Cardiac muscle cell (in vitro differentiated cells and primary cell): ENCODE data around the gene CNOT9. TPM values are rescaled to one million over a fixed set of nuclear protein-coding genes. Genes with fewer than 3 reads are reported as not detected.

Experiments
- DNase-seq, 2 donors: peaks; one replicate each; pipeline versions ENCODE4 v3.0.0 to v3.0.0-alpha.2; 2010 to 2017; ENCODE audit warnings: low read depth in 1 of 2, low spot score in 1 of 2
- H3K27ac ChIP-seq: fragments of 200-600 bp; sonication (generic); 2 replicates; pipeline ENCODE4 v1.5.1; 2016
- H3K27me3 ChIP-seq: fragments of 200-600 bp; sonication (generic); 2 replicates; pipeline ENCODE4 v1.6.0; 2016; ENCODE audit warnings: control low read depth
- H3K36me3 ChIP-seq: fragments of 200-600 bp; sonication (generic); 2 replicates; pipeline ENCODE4 v1.5.1; 2016; ENCODE audit warnings: control low read depth
- H3K4me1 ChIP-seq: fragments of 200-600 bp; sonication (generic); 2 replicates; pipeline ENCODE4 v1.8.1; 2017; ENCODE audit warnings: low read depth, mild to moderate bottlenecking, mixed run types
- H3K4me3 ChIP-seq: fragments of 200-600 bp; sonication (generic); 2 replicates; pipeline ENCODE4 v1.5.1; 2016; ENCODE audit warnings: mild to moderate bottlenecking
- H3K9me3 ChIP-seq: fragments of 200-600 bp; sonication (generic); 2 replicates; pipeline ENCODE4 v1.5.1; 2017; ENCODE audit warnings: low read depth, mild to moderate bottlenecking, control low read depth
- CTCF ChIP-seq: IDR thresholded peaks from 2 replicates; pipeline ENCODE4 v1.5.1; 2012; ENCODE audit warnings: low read depth, mild to moderate bottlenecking, low read length
- polyA plus RNA-seq: library from polyadenylated mRNA; unstranded; fragments of >200 nt; fragmentation: Nextera tagmentation; extraction: Ambion mirVana; gene quantifications from 2 replicates; pipeline ENCODE4 v1.2.1, GENCODE V29; 2016
- total RNA-seq: library from RNA; depleted of rRNA; stranded (reverse); fragments of >200 nt; gene quantifications from 2 replicates; pipeline ENCODE4 v1.2.3, GENCODE V29; 2016

Gene CNOT9
- total and polyA plus RNA-seq, 2 experiments from 2014 or later = 16.6 to 32.0 TPM

- H3K9me3 ChIP-seq = no peaks in the 10 kb centered on the region
- peak overlapping the region; percentile 91 for H3K27ac ChIP-seq
- no peak overlapping the region for H3K4me3 ChIP-seq
- H3K36me3 ChIP-seq = peaks cover 7% of the 10 kb centered on the region
- TF ChIP-seq CTCF = no peak
- peaks cover 13% of the 10 kb centered on the region for H3K4me1 ChIP-seq
- H3K27me3 ChIP-seq = no peaks in the 10 kb centered on the region
- no peak for DNase-seq
Observed at GRCh38 chr2:218578272-218578877, 9.7 kb downstream of the CNOT9 start.

- no peak for TF ChIP-seq CTCF
- Histone ChIP-seq H3K27ac (no peak overlapping the region), H3K4me1 (peaks cover 13% of the 10 kb centered on the region), H3K36me3 (peaks cover 33% of the 10 kb centered on the region), H3K9me3 (no peaks in the 10 kb centered on the region), H3K27me3 (no peaks in the 10 kb centered on the region), H3K4me3 (no peak overlapping the region)
- DNase-seq = peak in 1 of 2 donors; percentile 7
Observed at GRCh38 chr2:218582076-218582475, 13.4 kb downstream of the CNOT9 start.

DNA sequence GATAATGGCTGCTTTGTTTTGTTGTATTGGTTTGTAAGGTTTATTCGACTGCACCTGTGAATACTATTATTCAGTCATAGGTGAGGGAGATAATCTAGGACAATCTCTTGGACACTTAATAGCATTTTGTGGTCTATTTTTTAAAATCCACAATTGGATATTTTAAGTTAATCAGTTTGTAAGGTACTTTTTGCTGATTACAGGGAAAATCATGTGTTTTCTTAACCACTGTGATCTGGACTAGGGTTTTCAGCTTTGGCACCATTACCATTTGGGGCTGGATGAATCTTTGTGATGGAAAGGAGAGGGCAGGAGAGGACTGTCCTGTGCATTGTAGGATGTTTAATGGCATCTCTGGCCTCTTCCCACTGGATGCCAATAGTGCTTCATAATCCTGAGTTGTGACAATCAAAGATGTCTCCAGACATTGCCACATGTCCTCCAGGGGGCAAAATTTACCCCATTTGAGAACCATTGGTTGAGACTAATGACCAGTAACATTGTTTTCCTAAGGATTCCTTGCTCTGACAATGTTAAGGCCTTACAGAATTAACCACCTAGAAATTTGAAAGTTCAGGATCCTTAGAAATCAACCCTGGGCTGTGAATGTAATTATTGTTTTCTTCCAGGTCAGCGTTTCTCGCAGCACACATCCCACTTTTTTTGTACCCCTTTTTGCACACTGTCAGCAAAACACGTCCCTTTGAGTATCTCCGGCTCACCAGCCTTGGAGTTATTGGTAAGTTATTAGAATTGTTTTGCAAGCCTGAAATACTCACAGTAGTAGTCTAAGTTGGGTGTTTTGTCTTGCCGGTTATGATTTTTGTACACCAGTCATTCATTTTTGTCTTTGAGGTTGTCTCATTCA, 15.6 kb downstream of the CNOT9 start:
- Histone ChIP-seq H3K36me3 (peaks cover 43% of the 10 kb centered on the region), H3K27ac (no peak overlapping the region), H3K4me3 (no peak overlapping the region), H3K9me3 (no peaks in the 10 kb centered on the region), H3K4me1 (no peaks in the 10 kb centered on the region), H3K27me3 (no peaks in the 10 kb centered on the region)
- DNase-seq = no peak
- no peak for TF ChIP-seq CTCF

- H3K4me3 ChIP-seq = no peak overlapping the region
- H3K36me3 ChIP-seq = peaks cover 55% of the 10 kb centered on the region
- no peaks in the 10 kb centered on the region for H3K9me3 ChIP-seq
- no peak for DNase-seq
- no peak for TF ChIP-seq CTCF
- no peaks in the 10 kb centered on the region for H3K27me3 ChIP-seq
- H3K4me1 ChIP-seq = no peaks in the 10 kb centered on the region
- H3K27ac ChIP-seq = no peak overlapping the region
Observed at GRCh38 chr2:218585541-218585940, 16.9 kb downstream of the CNOT9 start.

DNA sequence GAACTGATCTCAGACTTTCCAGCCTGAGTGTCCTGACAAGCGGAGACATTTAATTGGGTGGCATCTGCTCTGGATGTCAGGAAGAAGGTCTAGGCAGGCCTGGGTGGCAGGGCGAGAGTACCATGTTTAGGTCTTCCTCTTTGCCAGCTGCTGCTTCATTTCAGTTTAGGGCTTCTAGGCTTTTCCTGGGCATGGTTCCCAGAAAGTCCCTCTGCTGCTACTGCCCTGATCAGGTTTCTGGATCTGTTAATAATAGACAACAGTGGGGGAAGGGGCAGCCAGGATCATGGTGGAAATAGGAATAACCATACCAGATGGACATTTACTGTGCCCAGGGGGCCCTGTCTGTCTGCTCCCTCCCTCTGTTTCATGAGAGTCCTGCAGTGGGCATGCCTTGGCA, 36.8 kb downstream of the CNOT9 start:
- Histone ChIP-seq H3K36me3 (no peaks in the 10 kb centered on the region), H3K9me3 (no peaks in the 10 kb centered on the region), H3K27me3 (no peaks in the 10 kb centered on the region), H3K4me1 (no peaks in the 10 kb centered on the region), H3K4me3 (no peak overlapping the region), H3K27ac (no peak overlapping the region)
- DNase-seq = peak in 1 of 2 donors; percentile 24
- no peak for TF ChIP-seq CTCF
